ENCODE measurements around the gene LIMD2.

Gene LIMD2

GRCh38 chr17:63700528-63701455 lies 867 bp upstream of the LIMD2 start:
- peak; percentile 73 for DNase-seq

- DNase-seq: peak; percentile 84
Measured at GRCh38 chr17:63698886-63699637, 863 bp downstream of the LIMD2 start.

- DNase-seq: no peak
Measured at GRCh38 chr17:63698381-63698885, 1.5 kb downstream of the LIMD2 start.

GRCh38 chr17:63697341-63698286 lies 2.3 kb downstream of the LIMD2 start:
- DNase-seq: peak; percentile 62

GRCh38 chr17:63696381-63696961 lies 3.5 kb downstream of the LIMD2 start:
- no peak for DNase-seq

- no peak for DNase-seq
Measured at GRCh38 chr17:63695889-63696288, 4.0 kb downstream of the LIMD2 start.

- no peak for DNase-seq
Measured at GRCh38 chr17:63694950-63695773, 4.8 kb downstream of the LIMD2 start.

- no peak for DNase-seq
Measured at GRCh38 chr17:63694229-63694949, 5.5 kb downstream of the LIMD2 start.

- DNase-seq: no peak
Measured at GRCh38 chr17:63693411-63694113, 6.4 kb downstream of the LIMD2 start.

GRCh38 chr17:63692195-63692816 lies 7.6 kb downstream of the LIMD2 start:
- DNase-seq: no peak

GRCh38 chr17:63689479-63689878 lies 10.4 kb downstream of the LIMD2 start:
- no peak for DNase-seq

- no peak for DNase-seq
Measured at GRCh38 chr17:63688396-63689020, 11.4 kb downstream of the LIMD2 start.

- no peak for DNase-seq
Measured at GRCh38 chr17:63686138-63686685, 13.7 kb downstream of the LIMD2 start.

- no peak for DNase-seq
Measured at GRCh38 chr17:63685578-63685977, 14.3 kb downstream of the LIMD2 start.

- DNase-seq: no peak
Measured at GRCh38 chr17:63685041-63685440, 14.9 kb downstream of the LIMD2 start.

GRCh38 chr17:63682981-63683380 lies 16.9 kb downstream of the LIMD2 start:
- DNase-seq: no peak

GRCh38 chr17:63682441-63682840 lies 17.5 kb downstream of the LIMD2 start:
- no peak for DNase-seq

- no peak for DNase-seq
Measured at GRCh38 chr17:63681530-63681929, 18.4 kb downstream of the LIMD2 start.

GRCh38 chr17:63680700-63681099 lies 19.2 kb downstream of the LIMD2 start:
- no peak for DNase-seq
